ENCODE data around the gene PCDH1.

Gene PCDH1

GRCh38 chr5:141878711-141879425 is 658 bp upstream of the PCDH1 start:
- peak overlapping the region; percentile 25 for H3K4me3 ChIP-seq (ENCODE audit: control insufficient read depth, low read depth, low read length)
- TF ChIP-seq, protein P1, sequence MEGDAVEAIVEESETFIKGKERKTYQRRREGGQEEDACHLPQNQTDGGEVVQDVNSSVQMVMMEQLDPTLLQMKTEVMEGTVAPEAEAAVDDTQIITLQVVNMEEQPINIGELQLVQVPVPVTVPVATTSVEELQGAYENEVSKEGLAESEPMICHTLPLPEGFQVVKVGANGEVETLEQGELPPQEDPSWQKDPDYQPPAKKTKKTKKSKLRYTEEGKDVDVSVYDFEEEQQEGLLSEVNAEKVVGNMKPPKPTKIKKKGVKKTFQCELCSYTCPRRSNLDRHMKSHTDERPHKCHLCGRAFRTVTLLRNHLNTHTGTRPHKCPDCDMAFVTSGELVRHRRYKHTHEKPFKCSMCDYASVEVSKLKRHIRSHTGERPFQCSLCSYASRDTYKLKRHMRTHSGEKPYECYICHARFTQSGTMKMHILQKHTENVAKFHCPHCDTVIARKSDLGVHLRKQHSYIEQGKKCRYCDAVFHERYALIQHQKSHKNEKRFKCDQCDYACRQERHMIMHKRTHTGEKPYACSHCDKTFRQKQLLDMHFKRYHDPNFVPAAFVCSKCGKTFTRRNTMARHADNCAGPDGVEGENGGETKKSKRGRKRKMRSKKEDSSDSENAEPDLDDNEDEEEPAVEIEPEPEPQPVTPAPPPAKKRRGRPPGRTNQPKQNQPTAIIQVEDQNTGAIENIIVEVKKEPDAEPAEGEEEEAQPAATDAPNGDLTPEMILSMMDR (conservative IDR thresholded peaks at IDR 0.05; ENCODE audit: control insufficient read depth, insufficient read depth, low read depth, low read length) = peak; percentile 99
- peak; percentile 84 for DNase-seq (ENCODE audit: low read depth)

DNA sequence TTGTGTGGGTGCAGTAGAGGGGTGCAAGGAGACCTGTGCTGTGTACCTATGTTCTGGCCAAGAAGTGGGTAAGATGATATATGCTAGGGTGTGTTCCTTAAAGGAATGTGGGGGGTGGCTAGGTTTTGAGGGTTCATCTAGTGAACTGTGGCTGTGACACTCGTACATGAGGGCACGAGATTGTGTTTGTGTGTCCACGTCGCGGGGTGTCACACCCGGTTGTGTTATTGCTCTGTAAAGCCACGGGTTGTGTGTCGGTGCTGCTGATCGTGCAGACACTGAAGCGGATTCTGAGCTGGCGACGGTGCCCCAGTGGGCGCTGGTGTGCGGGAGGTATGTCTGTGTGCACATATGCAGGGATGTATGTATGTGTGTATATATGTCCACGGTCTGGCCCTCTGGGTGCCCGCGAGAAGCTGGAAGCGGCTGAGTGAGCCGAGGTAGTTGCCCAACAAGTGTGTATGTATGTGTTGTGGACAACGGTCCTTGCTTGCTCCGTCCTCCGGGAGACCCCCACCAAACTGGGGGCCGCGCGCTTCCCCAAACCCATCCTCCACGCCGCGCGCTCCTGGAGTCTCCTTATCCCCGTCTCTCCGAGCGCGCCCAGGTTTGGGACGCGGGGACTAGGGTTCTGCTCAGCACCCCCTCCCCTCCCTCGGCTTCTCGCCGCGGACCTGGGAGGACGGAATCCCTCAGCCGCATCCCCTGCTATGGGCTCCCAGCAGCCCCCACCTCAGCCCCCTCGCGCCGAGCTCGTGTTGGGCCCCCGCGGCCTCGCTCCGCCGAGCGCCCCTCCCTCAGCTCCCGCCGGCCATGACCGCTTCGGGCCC is 639 bp downstream of the PCDH1 start:
- DNase-seq (ENCODE audit: low read depth) = no peak
- H3K4me3 ChIP-seq (ENCODE audit: control insufficient read depth, low read depth, low read length) = no peak overlapping the region

GRCh38 chr5:141876628-141877355 is 1.4 kb downstream of the PCDH1 start:
- DNase-seq (ENCODE audit: low read depth) = no peak
- TF ChIP-seq, protein P1 (conservative IDR thresholded peaks at IDR 0.05; ENCODE audit: control insufficient read depth, insufficient read depth, low read depth, low read length) = no peak
- H3K4me3 ChIP-seq (ENCODE audit: control insufficient read depth, low read depth, low read length) = no peak overlapping the region

More for the DNA sequence above, 639 bp downstream of the PCDH1 start:
- TF ChIP-seq, protein P1 (conservative IDR thresholded peaks at IDR 0.05; ENCODE audit: control insufficient read depth, insufficient read depth, low read depth, low read length) = no peak

- H3K4me3 ChIP-seq (ENCODE audit: control insufficient read depth, low read depth, low read length) = no peak overlapping the region
- DNase-seq (ENCODE audit: low read depth) = no peak
- TF ChIP-seq, protein P1 (conservative IDR thresholded peaks at IDR 0.05; ENCODE audit: control insufficient read depth, insufficient read depth, low read depth, low read length) = no peak
Measured at GRCh38 chr5:141875795-141876627, 2.2 kb downstream of the PCDH1 start.

DNA sequence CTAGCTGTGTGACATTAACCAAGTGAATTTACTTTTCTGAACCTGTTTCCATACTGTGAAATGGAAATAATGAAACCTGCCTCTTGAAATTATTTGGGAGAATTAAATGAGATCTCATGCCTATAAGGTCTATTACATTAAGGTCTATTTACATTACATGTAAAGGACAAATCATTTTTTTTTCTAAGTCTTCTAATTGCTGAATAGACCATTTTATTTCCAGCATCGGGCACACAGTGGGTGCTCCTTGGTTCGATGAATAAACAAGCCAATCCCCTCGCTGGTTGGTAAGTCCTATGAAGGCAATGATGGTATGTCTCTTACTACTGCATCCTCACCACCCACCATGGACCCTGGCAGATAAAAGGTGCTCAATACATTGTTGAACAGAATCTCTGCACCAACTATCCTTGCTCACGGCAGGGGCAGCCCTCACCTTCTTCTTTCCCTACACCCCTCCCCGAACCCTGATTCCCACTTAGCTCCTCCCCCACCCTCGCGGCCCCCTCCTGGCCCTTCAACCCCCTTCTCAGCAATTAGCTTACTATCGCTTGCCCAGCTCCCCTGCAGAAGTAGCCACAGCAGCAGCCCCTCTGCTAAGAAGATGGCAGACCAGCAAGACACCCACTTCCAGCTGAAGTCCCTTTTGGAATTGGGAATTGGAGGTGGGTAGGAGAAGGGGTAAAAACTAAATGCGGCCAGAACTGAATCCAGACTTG is 3.0 kb downstream of the PCDH1 start:
- TF ChIP-seq, protein P1 (conservative IDR thresholded peaks at IDR 0.05; ENCODE audit: control insufficient read depth, insufficient read depth, low read depth, low read length) = no peak
- no peak for DNase-seq (ENCODE audit: low read depth)
- no peak overlapping the region for H3K4me3 ChIP-seq (ENCODE audit: control insufficient read depth, low read depth, low read length)

All from fibroblast of mammary gland (primary cell).